Stomach smooth muscle (tissue), 2 donors: Measurements from ENCODE around the gene RXFP3.

Experiments
- H3K27ac ChIP-seq: one replicate; pipeline ENCODE4 v1.7.0; 2013; ENCODE audit warnings: mild to moderate bottlenecking, low read length, inconsistent platforms
- H3K27me3 ChIP-seq, 2 donors: one replicate each; pipeline ENCODE4 v1.7.0; 2013; ENCODE audit warnings: low read length in 2 of 2; ENCODE audit not compliant: insufficient read depth in 2 of 2, control insufficient read depth in 1 of 2
- H3K36me3 ChIP-seq, 2 donors: one replicate each; pipeline ENCODE4 v1.7.0; 2013; ENCODE audit warnings: low read length in 2 of 2; ENCODE audit not compliant: control insufficient read depth in 2 of 2, insufficient read depth in 2 of 2
- H3K4me1 ChIP-seq: one replicate; pipeline ENCODE4 v1.7.0; 2013; ENCODE audit warnings: low read length; ENCODE audit not compliant: control insufficient read depth, insufficient read depth
- H3K4me3 ChIP-seq, 2 donors: one replicate each; pipeline ENCODE4 v1.7.0; 2013; ENCODE audit warnings: low read length in 2 of 2
- H3K9ac ChIP-seq, 2 donors: one replicate each; pipeline ENCODE4 v1.7.0; 2013; ENCODE audit warnings: low read length in 2 of 2, mild to moderate bottlenecking in 1 of 2
- H3K9me3 ChIP-seq, 2 donors: one replicate each; pipeline ENCODE4 v1.7.0; 2013; ENCODE audit warnings: low read length in 2 of 2; ENCODE audit not compliant: control insufficient read depth in 2 of 2
- donor health status: healthy.
- donor health status: Pancreatic carcinoma.

The RXFP3 gene

GRCh38 chr5:33936381-33937016, at the start of gene RXFP3:
Gene RXFP3, plus strand, starts transcription at chr5:33936386. Its CDS starts 355 bp downstream, at chr5:33936741.
- peaks cover 34 to 36% of the 10 kb centered on the region in 2 donors for H3K27me3 ChIP-seq
- H3K9me3 ChIP-seq = no peaks in the 10 kb centered on the region
- H3K9ac ChIP-seq = no peak within 1 kb of the TSS
- H3K4me3 ChIP-seq = peak within 1 kb of the TSS; percentile 47 to 73
- no peak within 1 kb of the TSS for H3K27ac ChIP-seq
- no peaks in the 10 kb centered on the region for H3K36me3 ChIP-seq
- H3K4me1 ChIP-seq = peaks cover 20% of the 10 kb centered on the region

DNA sequence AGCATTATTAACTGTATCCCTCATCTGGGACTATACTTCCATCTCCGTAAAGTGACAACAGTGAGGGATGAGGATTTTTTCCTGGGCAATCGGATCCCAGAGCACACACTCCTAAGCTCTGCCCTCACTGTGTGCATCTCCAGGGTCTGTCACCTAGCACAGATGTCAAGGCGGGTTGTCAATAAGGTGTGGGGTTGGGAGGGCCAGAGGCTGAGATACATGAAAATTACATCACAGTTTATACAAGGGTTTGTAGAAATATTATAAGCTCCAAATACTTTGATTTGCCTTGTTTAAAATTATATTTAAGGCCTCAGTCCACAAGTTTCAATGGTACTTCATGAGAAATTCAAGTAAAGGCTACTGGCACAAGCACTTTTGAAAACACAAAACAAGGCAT, 48.9 kb upstream of the RXFP3 start:
- no peak overlapping the region for H3K9ac ChIP-seq
- peaks cover 47% of the 10 kb centered on the region for H3K4me1 ChIP-seq
- H3K27me3 ChIP-seq = no peaks in the 10 kb centered on the region
- H3K27ac ChIP-seq = no peak overlapping the region
- no peaks in the 10 kb centered on the region for H3K9me3 ChIP-seq
- H3K36me3 ChIP-seq = no peaks in the 10 kb centered on the region
- H3K4me3 ChIP-seq = no peak overlapping the region

DNA sequence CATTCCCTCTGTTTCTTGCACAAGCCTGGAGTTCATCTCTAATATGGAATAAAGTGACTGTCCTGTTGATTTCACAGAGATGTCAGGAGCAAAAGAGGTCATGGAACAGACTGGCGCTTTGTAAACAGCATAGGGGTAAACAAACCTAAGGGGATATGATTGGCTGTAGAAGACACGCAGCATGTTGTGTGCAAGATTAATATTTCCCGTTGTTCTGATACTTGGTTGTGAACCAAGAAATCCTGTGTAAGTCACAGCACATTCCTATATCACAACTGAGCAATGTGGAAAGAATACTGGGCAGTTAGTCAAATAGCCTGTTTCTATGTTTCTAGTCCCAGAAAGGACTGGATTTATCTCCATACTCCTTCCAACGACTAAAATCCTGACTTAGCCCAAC, 47.6 kb upstream of the RXFP3 start:
- peaks cover 49% of the 10 kb centered on the region for H3K4me1 ChIP-seq
- no peak overlapping the region for H3K4me3 ChIP-seq
- no peaks in the 10 kb centered on the region for H3K27me3 ChIP-seq
- H3K27ac ChIP-seq = no peak overlapping the region
- H3K9me3 ChIP-seq = no peaks in the 10 kb centered on the region
- H3K36me3 ChIP-seq = no peaks in the 10 kb centered on the region
- H3K9ac ChIP-seq = no peak overlapping the region

- Histone ChIP-seq H3K9me3 (no peaks in the 10 kb centered on the region), H3K27me3 (no peaks in the 10 kb centered on the region), H3K4me1 (peaks cover 48% of the 10 kb centered on the region), H3K36me3 (no peaks in the 10 kb centered on the region), H3K4me3 (peak overlapping the region; percentile 66 to 77), H3K9ac (peak overlapping the region; percentile 36 to 69), H3K27ac (no peak overlapping the region)
Observed at GRCh38 chr5:33890131-33891032, 45.8 kb upstream of the RXFP3 start.

- peaks cover 38% of the 10 kb centered on the region for H3K4me1 ChIP-seq
- peak overlapping the region; percentile 20 for H3K27ac ChIP-seq
Observed at GRCh38 chr5:33891446-33891787, 44.8 kb upstream of the RXFP3 start.

DNA sequence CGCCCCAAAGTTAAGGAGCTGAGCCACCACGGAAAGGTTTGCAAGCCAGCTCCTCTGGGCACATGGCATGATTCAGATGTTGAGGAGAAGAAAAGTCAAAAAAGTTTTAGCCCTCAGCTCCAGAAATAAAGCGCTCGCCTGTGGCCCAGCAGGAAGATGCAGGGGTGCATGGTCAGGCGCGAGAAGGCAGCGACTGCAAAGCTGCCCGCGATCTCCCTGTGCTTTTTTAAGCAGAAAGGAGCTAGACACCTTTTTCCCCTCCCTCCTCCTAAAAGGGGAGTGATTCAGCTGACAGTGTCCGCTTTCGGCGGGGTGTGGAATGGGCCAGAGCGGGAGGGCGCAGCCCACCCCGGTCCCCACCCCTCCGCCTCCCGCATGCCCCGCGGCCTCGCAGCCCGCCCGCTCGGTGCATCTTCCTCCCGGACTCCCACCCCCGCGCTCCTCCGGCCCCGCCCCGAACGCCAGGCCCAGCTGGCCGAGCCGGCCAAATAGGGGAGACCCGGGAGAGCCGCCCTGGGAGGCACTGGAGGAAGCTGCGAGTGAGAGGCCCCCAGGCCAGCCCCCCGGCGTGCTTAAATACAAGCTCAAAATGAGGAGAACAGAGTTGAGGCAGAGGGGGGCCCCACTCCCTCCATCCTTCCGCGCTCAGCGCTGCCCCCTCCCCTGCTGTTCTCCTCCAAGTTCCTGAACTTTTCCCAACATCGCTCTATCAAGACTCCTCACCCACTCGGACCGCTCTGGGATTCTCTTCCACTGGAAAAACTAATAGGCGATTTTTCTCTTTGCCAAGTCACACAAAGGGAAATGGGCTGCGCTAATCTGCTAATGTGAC, 44.2 kb upstream of the RXFP3 start, which contains the start of gene ADAMTS12:
ADAMTS12 (minus strand) TSS at position 203 of the 832 bp plus-strand sequence; CDS start at position 69, 134 bp downstream.
- peak within 1 kb of the TSS; percentile 48 to 69 for H3K9ac ChIP-seq
- peaks cover 33% of the 10 kb centered on the region for H3K4me1 ChIP-seq
- H3K27me3 ChIP-seq = no peaks in the 10 kb centered on the region
- H3K4me3 ChIP-seq = peak within 1 kb of the TSS; percentile 66 to 77
- H3K36me3 ChIP-seq = no peaks in the 10 kb centered on the region
- H3K9me3 ChIP-seq = no peaks in the 10 kb centered on the region
- peak within 1 kb of the TSS; percentile 46 for H3K27ac ChIP-seq

More at GRCh38 chr5:33891446-33891787, 44.8 kb upstream of the RXFP3 start:
- Histone ChIP-seq H3K4me3 (peak overlapping the region; percentile 66 to 77), H3K9me3 (no peaks in the 10 kb centered on the region), H3K36me3 (no peaks in the 10 kb centered on the region), H3K9ac (peak overlapping the region; percentile 43 to 69), H3K27me3 (no peaks in the 10 kb centered on the region)

GRCh38 chr5:33892620-33893137, 43.5 kb upstream of the RXFP3 start:
- H3K27ac ChIP-seq = peak overlapping the region; percentile 46
- H3K27me3 ChIP-seq = no peaks in the 10 kb centered on the region
- no peaks in the 10 kb centered on the region for H3K9me3 ChIP-seq
- H3K9ac ChIP-seq = peak overlapping the region in 1 of 2 donors; percentile 43
- no peaks in the 10 kb centered on the region for H3K36me3 ChIP-seq
- H3K4me3 ChIP-seq = peak overlapping the region; percentile 52 to 77
- H3K4me1 ChIP-seq = peaks cover 33% of the 10 kb centered on the region

- Histone ChIP-seq H3K36me3 (no peaks in the 10 kb centered on the region), H3K4me1 (peaks cover 19% of the 10 kb centered on the region), H3K27me3 (no peaks in the 10 kb centered on the region), H3K27ac (no peak overlapping the region), H3K4me3 (no peak overlapping the region), H3K9me3 (no peaks in the 10 kb centered on the region), H3K9ac (no peak overlapping the region)
Observed at GRCh38 chr5:33894566-33894965, 41.6 kb upstream of the RXFP3 start.

DNA sequence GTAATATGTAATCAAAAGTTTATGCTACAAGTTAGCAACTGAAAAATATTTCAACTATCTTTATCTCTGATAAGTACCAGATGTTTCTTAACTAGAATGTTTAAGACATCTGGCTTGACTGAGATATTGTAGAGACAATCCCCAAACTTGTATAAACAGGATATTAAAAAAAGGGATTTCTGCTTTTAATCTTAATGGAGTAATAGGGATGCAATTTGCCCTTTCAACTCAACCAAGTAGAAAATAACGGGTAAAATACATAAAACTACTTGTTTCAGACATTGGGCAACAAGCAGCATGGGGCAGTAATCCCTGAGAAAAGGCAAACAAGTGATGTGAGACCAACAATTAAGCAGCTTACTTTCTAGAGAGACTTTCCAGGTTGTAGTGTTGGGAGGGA, 35.0 kb upstream of the RXFP3 start:
- no peak overlapping the region for H3K4me3 ChIP-seq
- H3K27ac ChIP-seq = no peak overlapping the region
- peaks cover 0 to 6% of the 10 kb centered on the region in 2 donors for H3K9me3 ChIP-seq
- H3K36me3 ChIP-seq = no peaks in the 10 kb centered on the region
- no peaks in the 10 kb centered on the region for H3K27me3 ChIP-seq
- no peaks in the 10 kb centered on the region for H3K4me1 ChIP-seq
- H3K9ac ChIP-seq = no peak overlapping the region

GRCh38 chr5:33903118-33903517, 33.1 kb upstream of the RXFP3 start:
- Histone ChIP-seq H3K9me3 (peaks cover 0 to 8% of the 10 kb centered on the region in 2 donors), H3K9ac (no peak overlapping the region), H3K36me3 (no peaks in the 10 kb centered on the region)

More at GRCh38 chr5:33903118-33903517, 33.1 kb upstream of the RXFP3 start:
- H3K27me3 ChIP-seq = no peaks in the 10 kb centered on the region
- H3K27ac ChIP-seq = no peak overlapping the region
- H3K4me1 ChIP-seq = no peaks in the 10 kb centered on the region
- no peak overlapping the region for H3K4me3 ChIP-seq
